Measurements from ENCODE around the gene AUTS2. TPM values are rescaled to one million over a fixed set of nuclear protein-coding genes. Genes with fewer than 3 reads are reported as not detected.

AUTS2 gene
- total and polyA plus RNA-seq, 4 experiments from 2014 or later, result 3.4 to 35.2 (median 25.5) TPM

- ChIA-PET CTCF (ENCODE audit: partially characterized antibody) (no interaction called here), POLR2A (ENCODE audit: partially characterized antibody) (no interaction called here)
- Mint-ChIP-seq H3K27ac (no peak overlapping the region), H3K4me3 (no peak overlapping the region), H3K36me3 (no peaks in the 10 kb centered on the region), H3K9me3 (peaks cover 0 to 2% (median 0%) of the 10 kb centered on the region in 8 donors), H3K27me3 (no peaks in the 10 kb centered on the region), H3K4me1 (no peaks in the 10 kb centered on the region)
- intact Hi-C loops (cut with micrococcal nuclease), result no loop called here
- no peak for DNase-seq
- Histone ChIP-seq H3K4me1 (ENCODE audit: insufficient read depth, low read length) (no peaks in the 10 kb centered on the region), H3K27me3 (ENCODE audit: insufficient read depth, low read length) (no peaks in the 10 kb centered on the region), H3K27ac (ENCODE audit: low read depth, low read length) (no peak overlapping the region), H3K4me3 (ENCODE audit: low read length in 2 of 2) (no peak overlapping the region), H3K9me3 (ENCODE audit: control insufficient read depth in 1 of 2, low read length in 2 of 2) (no peaks in the 10 kb centered on the region), H3K36me3 (ENCODE audit: insufficient read depth, low read length) (no peaks in the 10 kb centered on the region)
These were observed 785.7 kb downstream of the AUTS2 start for GRCh38 chr7:70384024-70384423.

- peaks cover 0 to 2% (median 0%) of the 10 kb centered on the region in 8 donors for H3K9me3 Mint-ChIP-seq
- no peak overlapping the region for H3K4me3 ChIP-seq (ENCODE audit: low read length in 2 of 2)
- no peaks in the 10 kb centered on the region for H3K9me3 ChIP-seq (ENCODE audit: control insufficient read depth in 1 of 2, low read length in 2 of 2)
- ChIA-PET CTCF (ENCODE audit: partially characterized antibody) (no interaction called here), POLR2A (ENCODE audit: partially characterized antibody) (no interaction called here)
- H3K27ac ChIP-seq (ENCODE audit: low read depth, low read length), result no peak overlapping the region
- H3K27ac Mint-ChIP-seq, result no peak overlapping the region
- no peaks in the 10 kb centered on the region for H3K4me1 Mint-ChIP-seq
- intact Hi-C loops (cut with micrococcal nuclease), result no loop called here
- no peaks in the 10 kb centered on the region for H3K36me3 Mint-ChIP-seq
- H3K4me1 ChIP-seq (ENCODE audit: insufficient read depth, low read length), result no peaks in the 10 kb centered on the region
- H3K27me3 ChIP-seq (ENCODE audit: insufficient read depth, low read length), result no peaks in the 10 kb centered on the region
- no peak overlapping the region for H3K4me3 Mint-ChIP-seq
- H3K27me3 Mint-ChIP-seq, result no peaks in the 10 kb centered on the region
- no peaks in the 10 kb centered on the region for H3K36me3 ChIP-seq (ENCODE audit: insufficient read depth, low read length)
- no peak for DNase-seq
These were observed 786.6 kb downstream of the AUTS2 start for GRCh38 chr7:70384891-70385290.

DNA sequence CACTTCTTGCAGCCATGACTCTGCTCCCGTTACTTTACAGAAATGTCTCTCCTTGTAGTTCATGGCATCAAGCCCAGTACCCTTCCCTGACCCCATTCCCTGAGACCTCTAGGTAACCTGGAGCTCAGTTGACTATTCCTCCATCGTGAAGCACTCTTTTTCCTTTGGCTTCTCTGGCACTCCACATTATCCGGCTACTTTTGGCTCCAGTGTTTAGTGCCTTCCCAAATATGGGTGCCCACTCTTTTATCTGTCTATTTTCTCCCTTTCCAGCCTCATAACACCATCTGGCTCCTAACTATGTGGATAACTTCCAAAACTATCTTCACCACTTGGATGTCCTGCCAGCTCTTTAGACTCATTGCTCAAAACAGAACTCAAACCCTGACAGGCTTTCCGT, 788.9 kb downstream of the AUTS2 start:
- Histone ChIP-seq H3K4me1 (ENCODE audit: insufficient read depth, low read length) (no peaks in the 10 kb centered on the region), H3K27ac (ENCODE audit: low read depth, low read length) (no peak overlapping the region), H3K9me3 (ENCODE audit: control insufficient read depth in 1 of 2, low read length in 2 of 2) (no peaks in the 10 kb centered on the region), H3K36me3 (ENCODE audit: insufficient read depth, low read length) (no peaks in the 10 kb centered on the region), H3K4me3 (ENCODE audit: low read length in 2 of 2) (no peak overlapping the region), H3K27me3 (ENCODE audit: insufficient read depth, low read length) (no peaks in the 10 kb centered on the region)
- no peak for DNase-seq
- ChIA-PET POLR2A (ENCODE audit: partially characterized antibody) (no interaction called here), CTCF (ENCODE audit: partially characterized antibody) (no interaction called here)
- Mint-ChIP-seq H3K4me1 (no peaks in the 10 kb centered on the region), H3K27me3 (no peaks in the 10 kb centered on the region), H3K36me3 (no peaks in the 10 kb centered on the region), H3K4me3 (no peak overlapping the region), H3K27ac (no peak overlapping the region), H3K9me3 (peaks cover 0 to 1% (median 0%) of the 10 kb centered on the region in 8 donors)
- intact Hi-C loops (cut with micrococcal nuclease), result no loop called here

GRCh38 chr7:70389531-70390151, 791.4 kb downstream of the AUTS2 start:
- no peak overlapping the region for H3K4me3 Mint-ChIP-seq
- POLR2A ChIA-PET (ENCODE audit: partially characterized antibody), result no interaction called here
- no peaks in the 10 kb centered on the region for H3K4me1 Mint-ChIP-seq
- Histone ChIP-seq H3K27me3 (ENCODE audit: insufficient read depth, low read length) (no peaks in the 10 kb centered on the region), H3K36me3 (ENCODE audit: insufficient read depth, low read length) (no peaks in the 10 kb centered on the region), H3K9me3 (ENCODE audit: control insufficient read depth in 1 of 2, low read length in 2 of 2) (no peaks in the 10 kb centered on the region), H3K4me3 (ENCODE audit: low read length in 2 of 2) (no peak overlapping the region), H3K27ac (ENCODE audit: low read depth, low read length) (no peak overlapping the region), H3K4me1 (ENCODE audit: insufficient read depth, low read length) (no peaks in the 10 kb centered on the region)
- intact Hi-C loops (cut with micrococcal nuclease), result no loop called here
- no peaks in the 10 kb centered on the region for H3K36me3 Mint-ChIP-seq
- no peak overlapping the region for H3K27ac Mint-ChIP-seq
- H3K27me3 Mint-ChIP-seq, result no peaks in the 10 kb centered on the region
- no peak for DNase-seq
- CTCF ChIA-PET (ENCODE audit: partially characterized antibody), result no interaction called here
- H3K9me3 Mint-ChIP-seq, result peaks cover 0 to 1% (median 0%) of the 10 kb centered on the region in 8 donors

DNA sequence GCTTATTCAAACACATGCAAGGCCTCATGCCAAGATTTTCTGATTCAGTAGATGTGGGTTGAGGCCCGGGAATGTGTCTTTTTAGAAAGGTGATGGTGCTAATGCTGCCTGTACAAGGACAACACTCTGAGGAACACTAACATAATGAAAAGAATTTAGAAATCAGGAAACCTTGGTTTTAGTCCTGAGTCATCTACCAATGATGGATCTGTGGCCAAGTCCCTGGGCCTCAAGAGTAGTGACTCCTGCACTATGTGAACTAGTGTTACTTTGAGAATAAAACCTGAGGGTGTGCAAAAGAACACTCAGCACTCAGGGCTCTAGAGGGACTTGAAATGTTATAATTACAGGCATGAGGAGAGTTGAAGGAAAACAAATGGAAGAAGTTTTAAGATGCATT, 792.0 kb downstream of the AUTS2 start:
- H3K9me3 Mint-ChIP-seq, result peaks cover 0 to 1% (median 0%) of the 10 kb centered on the region in 8 donors
- intact Hi-C loops (cut with micrococcal nuclease), result no loop called here
- Histone ChIP-seq H3K4me3 (ENCODE audit: low read length in 2 of 2) (no peak overlapping the region), H3K27ac (ENCODE audit: low read depth, low read length) (no peak overlapping the region), H3K4me1 (ENCODE audit: insufficient read depth, low read length) (no peaks in the 10 kb centered on the region), H3K36me3 (ENCODE audit: insufficient read depth, low read length) (no peaks in the 10 kb centered on the region), H3K9me3 (ENCODE audit: control insufficient read depth in 1 of 2, low read length in 2 of 2) (no peaks in the 10 kb centered on the region), H3K27me3 (ENCODE audit: insufficient read depth, low read length) (no peaks in the 10 kb centered on the region)
- no peak overlapping the region for H3K4me3 Mint-ChIP-seq
- ChIA-PET CTCF (ENCODE audit: partially characterized antibody) (no interaction called here), POLR2A (ENCODE audit: partially characterized antibody) (no interaction called here)
- no peaks in the 10 kb centered on the region for H3K27me3 Mint-ChIP-seq
- no peak overlapping the region for H3K27ac Mint-ChIP-seq
- DNase-seq, result no peak
- no peaks in the 10 kb centered on the region for H3K4me1 Mint-ChIP-seq
- no peaks in the 10 kb centered on the region for H3K36me3 Mint-ChIP-seq

GRCh38 chr7:70392256-70392876, 794.1 kb downstream of the AUTS2 start:
- ChIA-PET POLR2A (ENCODE audit: partially characterized antibody) (no interaction called here), CTCF (ENCODE audit: partially characterized antibody) (no interaction called here)
- intact Hi-C loops (cut with micrococcal nuclease), result no loop called here
- Mint-ChIP-seq H3K4me3 (no peak overlapping the region), H3K4me1 (no peaks in the 10 kb centered on the region), H3K36me3 (no peaks in the 10 kb centered on the region), H3K27ac (no peak overlapping the region), H3K27me3 (no peaks in the 10 kb centered on the region), H3K9me3 (peaks cover 0 to 1% (median 0%) of the 10 kb centered on the region in 8 donors)
- no peak for DNase-seq
- no peak overlapping the region for H3K4me3 ChIP-seq (ENCODE audit: low read length in 2 of 2)
- H3K9me3 ChIP-seq (ENCODE audit: control insufficient read depth in 1 of 2, low read length in 2 of 2), result no peaks in the 10 kb centered on the region
- H3K36me3 ChIP-seq (ENCODE audit: insufficient read depth, low read length), result no peaks in the 10 kb centered on the region
- no peak overlapping the region for H3K27ac ChIP-seq (ENCODE audit: low read depth, low read length)
- H3K27me3 ChIP-seq (ENCODE audit: insufficient read depth, low read length), result no peaks in the 10 kb centered on the region
- H3K4me1 ChIP-seq (ENCODE audit: insufficient read depth, low read length), result no peaks in the 10 kb centered on the region

- H3K36me3 Mint-ChIP-seq, result no peaks in the 10 kb centered on the region
- H3K4me3 Mint-ChIP-seq, result no peak overlapping the region
- H3K27me3 ChIP-seq (ENCODE audit: insufficient read depth, low read length), result no peaks in the 10 kb centered on the region
- no peak for DNase-seq
- no peaks in the 10 kb centered on the region for H3K27me3 Mint-ChIP-seq
- no peaks in the 10 kb centered on the region for H3K4me1 Mint-ChIP-seq
- no peaks in the 10 kb centered on the region for H3K4me1 ChIP-seq (ENCODE audit: insufficient read depth, low read length)
- intact Hi-C loops (cut with micrococcal nuclease), result no loop called here
- POLR2A ChIA-PET (ENCODE audit: partially characterized antibody), result no interaction called here
- H3K9me3 Mint-ChIP-seq, result peaks cover 0 to 1% (median 0%) of the 10 kb centered on the region in 8 donors
- H3K4me3 ChIP-seq (ENCODE audit: low read length in 2 of 2), result no peak overlapping the region
- CTCF ChIA-PET (ENCODE audit: partially characterized antibody), result no interaction called here
- no peak overlapping the region for H3K27ac Mint-ChIP-seq
- H3K27ac ChIP-seq (ENCODE audit: low read depth, low read length), result no peak overlapping the region
- no peaks in the 10 kb centered on the region for H3K9me3 ChIP-seq (ENCODE audit: control insufficient read depth in 1 of 2, low read length in 2 of 2)
- H3K36me3 ChIP-seq (ENCODE audit: insufficient read depth, low read length), result no peaks in the 10 kb centered on the region
These were observed 794.7 kb downstream of the AUTS2 start for GRCh38 chr7:70392877-70393435.

All from CD4-positive, alpha-beta memory T cell (primary cell).